IPS-15b (cell line): Measurements from ENCODE around the gene FZD4.

Source experiments
- H3K27me3 ChIP-seq: one replicate; pipeline ENCODE4 v1.6.1; 2013; ENCODE audit warnings: low read length; ENCODE audit not compliant: control insufficient read depth, insufficient read depth
- H3K36me3 ChIP-seq: one replicate; pipeline ENCODE4 v1.6.1; 2013; ENCODE audit warnings: low read length; ENCODE audit not compliant: control insufficient read depth, insufficient read depth
- H3K4me1 ChIP-seq: one replicate; pipeline ENCODE4 v1.6.1; 2013; ENCODE audit warnings: mild to moderate bottlenecking, low read length; ENCODE audit not compliant: control insufficient read depth, insufficient read depth
- H3K4me3 ChIP-seq: one replicate; pipeline ENCODE4 v1.5.1; 2013; ENCODE audit warnings: low read depth, low read length
- H3K9ac ChIP-seq: one replicate; pipeline ENCODE4 v1.6.1; 2013; ENCODE audit warnings: low read depth, mild to moderate bottlenecking, low read length
- H3K9me3 ChIP-seq: one replicate; pipeline ENCODE4 v1.6.1; 2013; ENCODE audit warnings: mild to moderate bottlenecking, low read length; ENCODE audit not compliant: control insufficient read depth, insufficient read depth

The FZD4 gene

DNA sequence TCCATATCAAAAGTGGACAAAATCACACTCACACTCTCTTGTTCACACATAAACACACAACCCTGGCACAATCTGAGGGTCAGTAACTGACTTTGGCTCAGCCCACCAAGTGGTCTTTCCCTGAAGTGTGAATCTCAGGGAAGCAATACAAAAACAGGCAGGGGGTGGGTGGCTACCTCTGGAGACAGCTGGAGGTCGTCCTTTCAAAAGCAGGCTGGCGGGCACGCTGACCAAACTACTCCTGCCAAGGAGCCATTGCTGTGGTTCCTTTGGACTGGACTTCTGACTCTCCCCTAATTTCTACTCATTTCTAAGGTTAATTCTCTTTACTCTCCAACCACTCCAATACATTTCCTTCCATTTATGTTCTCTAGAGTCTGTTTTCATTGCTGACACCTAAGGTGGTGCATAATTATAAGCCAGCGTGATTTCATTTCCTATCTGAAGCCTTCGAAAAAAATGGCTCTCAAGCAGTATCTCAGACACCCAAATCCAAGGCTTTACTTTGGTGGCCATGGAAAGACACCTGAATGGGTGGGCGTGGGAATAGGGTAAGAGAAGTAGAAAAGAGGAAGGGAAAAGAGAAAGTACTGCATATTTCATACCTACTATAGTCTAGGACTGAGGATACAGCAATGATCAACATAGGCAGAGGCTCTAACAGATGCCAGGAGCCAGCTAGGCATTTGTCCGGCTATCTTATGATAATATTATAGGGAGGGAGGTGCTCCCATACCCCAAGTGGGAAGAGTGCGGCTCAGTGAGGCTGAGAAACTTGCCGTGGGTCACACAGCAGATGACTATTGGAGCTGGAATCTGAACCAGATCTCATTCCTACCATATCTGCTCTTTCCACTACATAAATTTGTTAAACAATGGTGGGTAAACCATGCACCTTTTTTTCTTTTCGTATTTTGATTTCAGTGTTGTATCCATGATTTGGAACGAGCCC, 22.0 kb downstream of the FZD4 start:
- peaks cover 14% of the 10 kb centered on the region for H3K4me1 ChIP-seq
- no peak overlapping the region for H3K9ac ChIP-seq

DNA sequence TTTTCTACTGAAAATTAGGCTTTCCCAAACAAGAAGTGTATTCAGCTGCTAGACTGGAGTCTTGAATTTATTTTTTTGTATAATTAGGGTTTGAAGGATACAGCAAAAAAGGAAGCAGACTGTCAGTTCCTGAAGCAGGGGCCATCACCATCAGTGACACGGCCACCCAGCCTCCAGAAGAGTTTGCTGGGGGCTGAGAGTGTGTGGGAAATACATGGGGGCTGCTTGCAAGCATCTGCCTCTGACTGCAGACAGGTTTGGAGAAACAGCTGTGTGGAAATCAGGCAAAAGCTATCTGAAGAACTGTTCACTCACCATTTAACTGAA, 23.0 kb downstream of the FZD4 start:
- peaks cover 14% of the 10 kb centered on the region for H3K4me1 ChIP-seq
- H3K9me3 ChIP-seq, result no peaks in the 10 kb centered on the region
- H3K27me3 ChIP-seq, result no peaks in the 10 kb centered on the region
- H3K4me3 ChIP-seq, result no peak overlapping the region
- H3K9ac ChIP-seq, result no peak overlapping the region
- H3K36me3 ChIP-seq, result no peaks in the 10 kb centered on the region

More for the DNA sequence above, 22.0 kb downstream of the FZD4 start:
- H3K36me3 ChIP-seq, result no peaks in the 10 kb centered on the region
- no peaks in the 10 kb centered on the region for H3K9me3 ChIP-seq
- no peak overlapping the region for H3K4me3 ChIP-seq
- no peaks in the 10 kb centered on the region for H3K27me3 ChIP-seq

DNA sequence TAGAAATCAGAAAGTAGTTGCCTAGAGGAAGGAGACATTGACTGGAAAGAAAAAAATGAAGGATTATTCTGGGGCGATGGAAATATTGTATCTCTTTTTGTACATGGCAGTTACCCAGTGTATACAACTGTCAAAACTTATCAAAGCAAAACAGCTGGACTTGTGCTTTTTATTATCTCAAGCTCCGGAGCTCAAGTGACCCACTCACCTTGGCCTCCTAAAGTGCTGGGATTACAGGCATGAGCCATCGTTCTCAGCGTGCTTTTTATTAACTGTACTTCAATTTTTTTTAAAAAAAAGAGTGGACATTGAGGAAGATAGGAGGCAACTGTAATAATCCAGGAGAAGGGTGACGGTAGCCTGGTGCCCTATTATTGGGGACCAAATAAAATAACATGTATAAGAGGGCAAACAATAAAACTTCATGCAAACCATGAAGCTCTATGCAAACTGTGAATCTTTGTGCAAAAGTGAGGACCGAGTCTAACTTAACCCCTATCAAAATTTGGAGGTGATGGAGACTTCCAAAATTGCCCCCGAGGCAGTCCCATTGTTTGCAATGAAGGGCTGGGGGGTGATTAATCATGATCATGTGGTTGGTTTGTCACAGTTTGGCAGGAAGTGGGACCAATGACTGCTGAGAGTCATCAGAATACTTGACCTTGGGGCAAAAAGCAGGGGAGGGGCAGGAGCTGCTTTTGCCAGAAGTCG, 23.5 kb downstream of the FZD4 start:
- Histone ChIP-seq H3K4me1 (peaks cover 14% of the 10 kb centered on the region), H3K27me3 (no peaks in the 10 kb centered on the region), H3K36me3 (no peaks in the 10 kb centered on the region), H3K9ac (no peak overlapping the region), H3K4me3 (no peak overlapping the region), H3K9me3 (no peaks in the 10 kb centered on the region)

DNA sequence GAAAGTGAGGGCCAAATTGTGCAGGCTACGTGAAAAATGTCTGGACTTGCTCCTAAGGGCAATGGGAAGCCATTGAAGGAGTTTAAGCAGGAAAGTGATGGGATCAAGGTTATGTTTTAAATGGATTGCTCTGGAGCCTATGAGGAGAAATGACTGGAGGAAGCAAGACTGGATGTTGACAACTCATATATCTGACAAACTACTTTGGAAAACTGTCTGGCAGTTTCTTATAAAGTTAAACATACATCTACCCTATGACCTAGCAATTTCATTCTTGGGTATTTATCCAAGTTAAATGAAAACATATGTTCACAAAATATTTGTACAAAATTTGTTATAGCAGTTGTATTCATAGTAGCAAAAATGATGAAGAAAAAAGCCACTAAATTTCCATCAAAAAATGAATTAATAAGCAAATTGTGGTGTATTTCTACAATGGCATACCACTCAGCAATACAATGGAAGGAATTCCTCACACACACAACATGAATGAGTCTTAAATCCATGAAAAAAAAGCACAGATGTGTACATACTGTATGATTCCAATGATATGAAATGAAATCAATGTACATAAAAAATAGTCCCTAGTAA, 24.1 kb downstream of the FZD4 start:
- Histone ChIP-seq H3K4me3 (no peak overlapping the region), H3K36me3 (no peaks in the 10 kb centered on the region), H3K9me3 (no peaks in the 10 kb centered on the region), H3K27me3 (no peaks in the 10 kb centered on the region), H3K9ac (no peak overlapping the region), H3K4me1 (peaks cover 14% of the 10 kb centered on the region)

DNA sequence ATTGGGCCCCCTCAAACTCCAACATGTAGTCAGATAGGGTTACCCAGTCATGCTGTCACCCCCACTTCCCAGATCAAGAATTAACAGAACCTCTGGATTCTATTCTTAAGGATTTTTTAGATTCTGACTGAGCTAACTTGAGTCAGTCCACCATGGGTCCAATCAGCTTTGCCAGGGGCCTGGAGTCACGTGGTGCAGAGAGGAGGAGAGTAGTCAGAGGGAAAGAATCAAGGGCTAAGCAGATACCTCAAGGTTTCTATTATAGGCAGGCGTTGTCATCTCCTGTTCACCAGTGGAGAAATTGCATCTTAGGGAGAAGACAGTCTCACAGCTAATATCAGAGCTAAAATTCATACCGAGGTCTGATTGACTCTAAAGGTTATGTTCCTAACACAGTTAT, 28.2 kb downstream of the FZD4 start:
- H3K4me1 ChIP-seq, result peaks cover 13% of the 10 kb centered on the region
- H3K4me3 ChIP-seq, result no peak overlapping the region
- no peaks in the 10 kb centered on the region for H3K36me3 ChIP-seq
- no peak overlapping the region for H3K9ac ChIP-seq
- H3K27me3 ChIP-seq, result no peaks in the 10 kb centered on the region
- H3K9me3 ChIP-seq, result no peaks in the 10 kb centered on the region

DNA sequence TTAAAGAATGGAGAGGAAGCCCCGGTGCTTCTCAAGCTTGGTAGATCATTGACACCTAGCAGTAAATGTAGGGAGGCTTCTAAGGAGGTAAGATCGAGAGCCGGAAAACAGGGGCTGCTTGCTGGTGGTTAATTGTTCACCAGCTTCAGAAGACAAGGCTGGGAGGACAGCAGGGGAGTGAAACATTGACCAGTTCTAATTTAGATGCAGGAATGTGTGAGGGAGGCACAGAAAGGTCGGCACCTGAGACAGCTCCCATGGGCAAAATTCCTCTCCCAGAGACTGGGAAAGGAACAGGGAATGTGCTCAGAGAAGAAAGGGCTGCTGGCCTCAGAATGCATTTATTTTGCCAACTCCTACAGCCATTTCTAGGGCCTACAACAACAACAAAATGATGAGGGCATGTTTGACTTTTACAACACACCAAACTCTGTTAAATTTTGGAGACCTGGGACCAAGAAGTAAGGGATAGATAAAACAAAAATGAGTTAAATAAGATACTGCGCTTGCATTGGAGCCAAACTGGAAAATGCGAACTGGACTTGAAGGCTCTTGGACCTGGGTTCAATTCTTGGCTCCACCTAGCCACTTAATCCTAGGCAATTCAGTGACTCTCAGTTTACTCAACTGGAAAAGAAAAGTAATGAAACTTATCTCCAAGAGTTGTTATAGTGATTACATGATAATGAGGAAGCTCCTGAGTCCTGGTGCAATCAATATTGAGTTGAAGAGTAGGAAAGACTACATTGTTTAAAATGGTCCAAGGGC, 31.0 kb downstream of the FZD4 start:
- Histone ChIP-seq H3K9ac (no peak overlapping the region), H3K36me3 (no peaks in the 10 kb centered on the region), H3K9me3 (no peaks in the 10 kb centered on the region), H3K4me3 (no peak overlapping the region), H3K4me1 (peaks cover 13% of the 10 kb centered on the region), H3K27me3 (no peaks in the 10 kb centered on the region)

DNA sequence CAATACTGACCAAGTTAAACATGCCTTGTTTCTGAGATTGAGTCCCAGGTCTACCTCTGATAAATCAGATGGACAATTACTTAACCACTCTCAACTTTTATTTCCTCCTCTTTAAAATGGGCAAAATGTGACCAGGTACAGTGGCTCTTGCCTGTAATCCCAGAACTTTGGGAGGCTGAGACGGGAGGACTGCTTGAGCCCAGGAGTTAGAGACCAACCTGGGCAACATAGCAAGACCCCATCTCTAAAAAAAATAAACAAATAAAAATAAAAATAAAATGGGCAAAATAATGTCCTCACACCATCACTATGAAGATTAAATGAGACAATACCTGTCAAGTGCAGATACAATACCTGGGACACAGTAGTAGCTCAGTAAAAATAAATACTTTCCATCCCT, 33.0 kb downstream of the FZD4 start:
- Histone ChIP-seq H3K36me3 (no peaks in the 10 kb centered on the region), H3K4me3 (no peak overlapping the region), H3K4me1 (peaks cover 13% of the 10 kb centered on the region), H3K9ac (no peak overlapping the region), H3K27me3 (no peaks in the 10 kb centered on the region), H3K9me3 (no peaks in the 10 kb centered on the region)

DNA sequence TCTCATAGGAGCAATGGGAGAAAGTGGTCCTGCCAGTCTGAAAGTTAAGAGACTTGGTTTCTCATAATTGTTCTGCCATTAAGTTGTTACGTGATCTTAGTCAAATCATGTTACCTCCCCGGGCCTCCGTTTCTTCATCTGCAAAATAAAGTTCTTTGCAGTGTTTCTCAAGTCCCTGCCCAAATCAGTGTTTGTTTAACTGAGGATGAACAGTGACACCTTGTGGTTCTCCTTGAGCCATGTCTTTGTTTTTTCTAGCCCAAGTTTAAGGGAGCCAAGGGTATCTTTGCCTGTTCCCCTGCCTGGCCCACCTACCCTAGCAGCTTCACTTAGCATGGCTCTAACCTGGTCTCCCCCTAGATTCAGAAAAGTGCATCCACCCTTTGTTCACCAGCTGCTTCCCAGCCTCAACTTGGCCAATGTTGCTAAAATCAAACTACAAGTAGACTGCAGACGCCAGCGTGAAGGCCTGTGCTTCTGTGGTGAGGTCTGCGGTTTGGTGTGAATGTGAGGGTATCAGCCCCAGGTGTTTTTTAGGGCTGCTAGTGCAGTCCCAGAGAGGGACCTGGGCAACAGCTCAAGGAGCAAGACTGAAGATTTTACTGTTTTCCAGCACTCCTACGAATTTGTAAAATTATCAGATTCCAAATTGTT, 35.5 kb downstream of the FZD4 start:
- H3K4me3 ChIP-seq, result no peak overlapping the region
- no peaks in the 10 kb centered on the region for H3K36me3 ChIP-seq
- no peak overlapping the region for H3K9ac ChIP-seq
- H3K27me3 ChIP-seq, result no peaks in the 10 kb centered on the region
- peaks cover 10% of the 10 kb centered on the region for H3K4me1 ChIP-seq
- no peaks in the 10 kb centered on the region for H3K9me3 ChIP-seq

DNA sequence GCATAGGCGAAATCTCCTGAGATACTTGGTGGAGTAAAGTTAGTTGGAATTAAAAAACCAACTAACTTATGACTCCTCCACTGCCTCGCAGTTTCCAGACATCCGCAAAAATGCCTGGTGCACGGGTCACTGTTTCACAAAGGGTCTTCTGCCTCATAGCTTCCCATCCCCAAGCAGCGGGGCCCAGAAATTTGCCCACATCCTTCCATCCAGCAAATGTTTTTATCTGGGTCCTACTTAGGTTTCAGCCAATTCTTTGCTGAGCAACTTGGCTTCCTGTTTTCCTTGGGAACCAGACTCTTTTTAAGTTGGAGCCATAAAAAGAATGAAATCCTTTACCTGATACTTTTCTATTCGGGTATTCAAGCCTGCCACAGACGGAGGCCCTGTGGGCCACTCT, 36.2 kb downstream of the FZD4 start:
- Histone ChIP-seq H3K9me3 (no peaks in the 10 kb centered on the region), H3K27me3 (no peaks in the 10 kb centered on the region), H3K36me3 (no peaks in the 10 kb centered on the region), H3K4me1 (peaks cover 5% of the 10 kb centered on the region), H3K9ac (no peak overlapping the region), H3K4me3 (no peak overlapping the region)

DNA sequence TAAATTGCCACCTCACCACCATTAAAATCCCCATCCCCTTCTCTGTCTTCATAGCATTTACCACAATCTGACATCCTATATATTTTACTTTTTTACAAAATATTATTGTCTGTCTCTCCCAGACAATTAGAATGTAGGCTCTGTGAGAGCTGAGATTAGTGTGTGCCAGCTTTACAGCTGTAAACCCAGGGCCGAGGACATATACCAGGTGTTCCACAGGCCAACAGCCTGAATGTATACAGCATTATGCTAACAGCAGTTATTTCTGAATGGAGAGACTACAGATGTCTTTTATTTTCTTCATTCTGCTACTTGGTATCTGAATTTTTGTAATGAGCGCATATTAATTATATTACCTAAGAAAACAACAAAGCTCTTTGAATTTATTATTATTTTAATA, 36.7 kb downstream of the FZD4 start:
- Histone ChIP-seq H3K9me3 (no peaks in the 10 kb centered on the region), H3K4me1 (peaks cover 1% of the 10 kb centered on the region), H3K9ac (no peak overlapping the region)

DNA sequence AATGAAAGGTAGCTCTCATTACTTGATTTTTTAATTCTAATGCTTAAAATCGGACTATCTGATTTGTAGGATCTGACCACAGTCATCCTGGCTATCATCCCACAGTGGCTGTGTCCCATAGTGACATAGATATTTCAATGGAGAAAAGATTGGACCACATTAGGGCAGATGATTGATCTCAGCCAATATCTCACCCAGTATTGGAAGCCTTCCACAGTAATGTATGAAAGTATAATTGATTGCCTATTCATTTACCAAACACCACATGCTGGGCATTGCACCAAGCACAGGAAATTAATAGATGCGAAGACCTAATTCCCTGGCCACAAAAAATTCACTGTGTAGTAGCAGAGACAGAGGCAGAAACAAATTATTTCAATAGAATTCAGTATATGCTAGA, 37.6 kb downstream of the FZD4 start:
- Histone ChIP-seq H3K9me3 (no peaks in the 10 kb centered on the region), H3K36me3 (no peaks in the 10 kb centered on the region), H3K4me3 (no peak overlapping the region), H3K27me3 (no peaks in the 10 kb centered on the region), H3K9ac (no peak overlapping the region), H3K4me1 (no peaks in the 10 kb centered on the region)

More for the DNA sequence above, 36.7 kb downstream of the FZD4 start:
- Histone ChIP-seq H3K36me3 (no peaks in the 10 kb centered on the region), H3K4me3 (no peak overlapping the region), H3K27me3 (no peaks in the 10 kb centered on the region)
